GM04504 (cell line): ENCODE results near the gene UPF1.

Experiments used
- DNase-seq: peaks from one replicate; pipeline ENCODE4 v3.0.0-alpha.2; 2012; ENCODE audit warnings: low read depth

Gene UPF1

GRCh38 chr19:18840288-18841267, 8.8 kb downstream of the UPF1 start:
- DNase-seq, result no peak

- DNase-seq, result no peak
These were observed 9.6 kb downstream of the UPF1 start for GRCh38 chr19:18841400-18841799.

- DNase-seq, result no peak
These were observed 10.4 kb downstream of the UPF1 start for GRCh38 chr19:18842166-18842565.

- no peak for DNase-seq
These were observed 12.2 kb downstream of the UPF1 start for GRCh38 chr19:18843960-18844359.

GRCh38 chr19:18844806-18845329, 13.1 kb downstream of the UPF1 start:
- DNase-seq, result no peak

GRCh38 chr19:18845961-18846360, 14.2 kb downstream of the UPF1 start:
- DNase-seq, result no peak

- peak; percentile 71 for DNase-seq
These were observed 15.2 kb downstream of the UPF1 start for GRCh38 chr19:18846862-18847548.

GRCh38 chr19:18847549-18848463, 16.0 kb downstream of the UPF1 start:
- peak; percentile 95 for DNase-seq

- peak; percentile 61 for DNase-seq
These were observed 17.3 kb downstream of the UPF1 start for GRCh38 chr19:18848878-18849661.

- no peak for DNase-seq
These were observed 18.2 kb downstream of the UPF1 start for GRCh38 chr19:18849838-18850400.

GRCh38 chr19:18850471-18851375, 19.0 kb downstream of the UPF1 start:
- no peak for DNase-seq

- DNase-seq, result no peak
These were observed 20.0 kb downstream of the UPF1 start for GRCh38 chr19:18851673-18852325.

GRCh38 chr19:18852648-18853047, 20.9 kb downstream of the UPF1 start:
- DNase-seq, result no peak

GRCh38 chr19:18853755-18854427, 22.1 kb downstream of the UPF1 start:
- no peak for DNase-seq

GRCh38 chr19:18854982-18855381, 23.2 kb downstream of the UPF1 start:
- DNase-seq, result no peak

- DNase-seq, result no peak
These were observed 24.1 kb downstream of the UPF1 start for GRCh38 chr19:18855647-18856384.

- no peak for DNase-seq
These were observed 24.8 kb downstream of the UPF1 start for GRCh38 chr19:18856385-18857126.
